SW 1271 (cell line): ENCODE measurements around the gene THADA.

Experiments
- DNase-seq, 2 experiments: peaks; one replicate each; lab custom pipeline; 2025; lab: John Stamatoyannopoulos, UW

The THADA gene

DNA sequence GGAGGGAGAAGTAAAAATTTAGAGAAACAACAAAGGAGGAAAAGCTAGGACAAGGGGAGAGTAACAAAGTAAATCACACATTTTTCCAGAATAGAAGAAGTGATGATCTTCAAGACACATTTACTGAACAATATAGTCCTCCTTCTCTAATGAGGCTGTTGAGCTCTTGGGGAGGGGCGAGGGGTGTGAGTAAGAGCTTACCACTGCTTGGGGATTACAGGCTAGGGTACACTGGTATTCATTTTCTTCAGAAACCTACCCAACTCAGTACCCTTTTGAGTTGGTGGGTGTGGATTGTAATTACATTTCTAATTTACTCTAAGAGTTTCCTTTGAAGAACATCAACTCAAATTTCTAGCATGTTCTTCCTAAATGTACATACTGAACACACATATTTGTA is 211.7 kb downstream of the THADA start:
- no peak for DNase-seq

DNA sequence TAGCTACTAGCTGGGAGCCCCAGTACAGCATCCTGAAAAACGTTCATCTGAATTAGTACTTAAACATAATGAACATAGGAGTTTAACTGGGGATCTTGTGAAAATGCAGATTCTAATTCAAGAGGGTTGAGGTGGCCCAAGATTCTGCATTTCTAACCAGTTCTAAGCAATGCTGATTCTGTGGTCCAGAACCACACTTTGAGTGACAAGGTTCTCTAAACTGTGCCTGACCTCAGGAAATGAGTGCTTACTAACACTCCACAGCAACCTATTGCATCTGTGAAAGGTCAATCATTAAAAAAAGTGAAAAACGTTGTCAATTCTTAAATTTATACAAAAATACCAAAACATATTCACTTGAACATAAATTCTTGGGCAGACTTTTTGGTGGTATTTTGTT is 212.3 kb downstream of the THADA start:
- DNase-seq = no peak

- DNase-seq = no peak
These were observed 216.3 kb downstream of the THADA start for GRCh38 chr2:43379494-43379893.

GRCh38 chr2:43377327-43377726 is 218.5 kb downstream of the THADA start:
- DNase-seq = no peak

GRCh38 chr2:43376523-43377198 is 219.2 kb downstream of the THADA start:
- no peak for DNase-seq

DNA sequence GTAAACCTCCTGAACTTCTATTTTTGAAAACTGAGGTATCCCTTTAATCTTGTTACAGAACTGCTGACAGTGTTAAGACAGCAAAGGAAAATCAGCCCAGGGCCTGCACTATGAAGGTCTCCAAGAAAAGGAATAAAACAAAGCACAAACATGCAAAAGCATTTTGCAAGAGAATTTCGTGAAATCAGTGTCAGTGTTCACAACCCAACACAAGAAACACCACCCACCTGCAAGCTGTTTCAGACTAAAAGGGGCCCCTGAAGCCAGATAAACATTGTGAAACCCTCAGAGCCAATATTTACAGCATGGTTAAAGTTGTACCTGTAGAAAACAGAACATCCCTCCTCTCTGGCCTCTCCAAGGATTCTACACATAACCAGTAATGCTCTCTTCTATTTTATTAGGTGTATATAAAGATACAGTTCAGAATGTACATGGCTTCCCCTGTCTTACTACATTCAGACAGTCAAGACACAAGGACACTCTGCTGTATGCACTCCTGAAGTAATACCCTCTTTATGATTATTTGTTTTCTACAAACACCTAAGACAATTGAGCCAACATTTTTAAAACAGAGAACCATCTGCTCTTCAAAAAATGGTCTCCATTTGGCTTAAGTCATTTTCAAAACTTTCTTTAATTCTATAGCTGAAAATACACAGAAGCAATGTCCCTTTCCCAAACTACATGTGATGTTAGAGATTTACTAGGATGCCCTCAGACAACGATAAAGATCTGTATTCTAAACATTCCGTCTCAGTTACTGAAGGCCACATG is 219.9 kb downstream of the THADA start:
- no peak for DNase-seq

GRCh38 chr2:43372416-43373081 is 223.3 kb downstream of the THADA start:
- no peak for DNase-seq

DNA sequence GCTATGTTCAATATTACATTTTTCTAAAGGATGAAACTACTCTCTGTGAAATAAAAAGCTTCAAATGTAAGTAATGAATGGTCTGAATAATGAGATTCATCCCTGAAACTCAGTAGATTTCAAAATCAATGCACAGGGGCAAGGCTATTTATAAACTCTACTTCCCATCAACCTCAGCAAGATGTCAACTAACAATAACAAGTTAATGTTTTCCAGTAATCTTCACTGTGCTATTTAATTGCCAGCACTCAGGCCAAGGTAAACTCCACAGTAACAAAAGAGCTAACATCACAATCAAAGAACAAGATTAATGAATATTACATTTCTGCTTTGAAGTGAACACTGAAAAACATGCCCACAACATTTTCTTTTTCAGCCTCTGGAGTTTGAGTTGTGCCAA is 225.1 kb downstream of the THADA start:
- no peak for DNase-seq

DNA sequence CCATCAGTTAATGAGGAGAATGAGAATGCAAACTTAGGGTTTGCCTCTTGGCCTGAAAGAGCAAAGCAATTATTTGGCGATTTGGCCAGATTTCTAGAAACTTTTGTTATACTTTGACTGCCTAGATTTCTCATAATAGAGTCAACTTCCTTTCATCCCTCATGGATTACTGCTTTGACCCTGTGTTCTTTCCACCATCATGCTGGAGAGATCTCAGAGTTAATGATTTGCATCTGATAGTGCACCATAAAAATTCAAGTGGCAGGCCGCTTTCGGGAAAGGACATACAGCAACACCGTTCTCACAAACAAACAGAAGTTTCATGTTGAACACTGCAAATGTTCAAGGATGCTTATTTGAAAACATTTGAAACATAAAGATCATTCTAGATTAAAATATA is 225.7 kb downstream of the THADA start:
- no peak for DNase-seq

DNA sequence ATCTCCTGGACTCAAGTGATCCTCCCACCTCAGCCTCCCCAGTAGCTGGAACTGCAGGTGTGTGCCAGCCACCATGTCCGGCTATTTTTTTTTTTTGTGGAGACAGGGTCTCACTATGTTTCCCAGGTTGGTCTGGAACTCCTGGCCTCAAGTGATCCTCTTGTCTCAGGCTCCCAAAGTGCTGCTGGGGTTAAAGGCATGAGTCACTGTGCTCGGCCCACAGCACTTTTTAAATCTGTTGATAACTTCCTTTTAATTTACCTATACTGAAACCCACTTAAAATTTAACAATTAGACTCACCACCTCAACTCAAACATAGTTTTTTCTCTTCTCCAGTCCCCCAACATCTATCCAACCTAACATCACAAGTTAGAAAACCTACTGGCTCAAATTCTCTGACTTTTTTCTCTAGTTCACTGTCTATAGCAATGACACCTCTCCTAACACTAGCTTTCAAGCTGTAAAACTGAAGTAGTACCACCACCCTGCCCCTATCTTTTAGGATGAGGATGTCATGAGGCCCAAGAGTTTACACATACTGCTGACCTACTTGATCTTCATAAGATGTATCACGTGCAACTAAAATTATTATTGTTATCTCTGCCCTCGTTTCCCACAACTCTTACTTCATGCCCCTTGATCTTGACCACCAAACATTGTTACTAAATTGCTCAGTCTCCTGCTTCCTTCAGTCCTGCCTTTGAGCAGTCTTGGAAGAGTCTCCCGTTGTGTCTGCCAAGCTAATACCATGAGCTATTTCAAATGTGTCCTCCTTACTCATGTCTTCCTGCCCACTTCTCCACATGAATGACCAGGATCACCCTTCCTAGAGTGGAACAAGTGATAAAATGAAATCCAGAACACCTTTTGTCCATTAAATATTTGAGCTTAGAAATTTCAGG is 227.1 kb downstream of the THADA start:
- DNase-seq = no peak

DNA sequence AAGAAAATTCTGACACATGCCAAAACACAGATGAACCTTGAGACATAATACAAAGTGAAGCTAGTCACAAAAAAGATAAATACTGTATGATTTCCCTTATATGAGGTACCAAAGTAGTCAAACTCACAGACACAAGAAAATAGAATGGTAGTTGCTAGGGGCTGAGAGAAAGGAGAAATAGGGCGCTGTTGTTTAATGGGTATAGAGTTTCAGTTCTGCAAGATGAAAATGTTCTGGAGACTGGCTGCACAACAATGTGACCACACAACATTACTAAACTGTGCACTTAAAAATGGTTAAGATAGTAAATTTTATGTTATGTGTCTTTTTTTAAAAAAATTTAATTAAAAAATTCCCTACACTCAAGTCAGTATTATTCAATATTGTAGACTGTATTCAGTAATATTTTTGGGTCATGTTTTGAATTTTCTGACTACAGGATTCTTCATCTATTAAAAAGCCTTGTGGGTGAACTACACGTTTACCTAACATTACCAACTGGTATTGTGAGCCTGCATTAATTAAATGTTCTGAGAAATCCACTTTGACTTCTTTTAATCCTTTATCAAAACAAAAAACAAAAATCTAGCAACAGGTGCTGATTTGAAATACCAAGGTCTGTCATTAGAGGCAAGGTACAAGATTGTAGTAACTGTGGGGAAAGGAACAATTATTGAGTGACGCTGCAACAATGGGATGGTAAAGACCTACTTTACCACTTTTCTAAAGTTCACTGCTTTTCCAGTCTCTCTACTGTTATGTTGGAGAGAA is 228.6 kb downstream of the THADA start:
- no peak for DNase-seq

- no peak for DNase-seq
These were observed 232.7 kb downstream of the THADA start for GRCh38 chr2:43363120-43363519.

DNA sequence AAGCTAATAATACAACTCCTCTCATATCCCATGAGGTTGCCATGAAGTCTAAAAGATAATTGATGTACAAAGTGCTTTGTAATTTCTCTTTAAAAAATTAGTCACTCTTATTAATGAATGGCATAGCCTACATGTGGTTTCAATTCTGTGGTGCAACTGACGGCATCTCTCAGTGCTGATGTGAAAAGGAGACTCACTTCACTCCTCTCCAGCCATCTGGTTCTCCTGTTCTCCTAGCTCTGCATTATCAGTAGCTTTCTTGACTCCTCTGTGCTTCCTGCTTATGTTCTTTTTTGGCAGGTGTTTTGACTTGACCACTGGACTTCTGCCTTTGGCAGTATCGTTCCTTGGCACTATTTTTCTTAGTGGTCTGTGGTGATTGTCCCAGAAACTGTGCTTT is 234.6 kb downstream of the THADA start:
- no peak for DNase-seq

GRCh38 chr2:43360137-43360536 is 235.7 kb downstream of the THADA start:
- no peak for DNase-seq

DNA sequence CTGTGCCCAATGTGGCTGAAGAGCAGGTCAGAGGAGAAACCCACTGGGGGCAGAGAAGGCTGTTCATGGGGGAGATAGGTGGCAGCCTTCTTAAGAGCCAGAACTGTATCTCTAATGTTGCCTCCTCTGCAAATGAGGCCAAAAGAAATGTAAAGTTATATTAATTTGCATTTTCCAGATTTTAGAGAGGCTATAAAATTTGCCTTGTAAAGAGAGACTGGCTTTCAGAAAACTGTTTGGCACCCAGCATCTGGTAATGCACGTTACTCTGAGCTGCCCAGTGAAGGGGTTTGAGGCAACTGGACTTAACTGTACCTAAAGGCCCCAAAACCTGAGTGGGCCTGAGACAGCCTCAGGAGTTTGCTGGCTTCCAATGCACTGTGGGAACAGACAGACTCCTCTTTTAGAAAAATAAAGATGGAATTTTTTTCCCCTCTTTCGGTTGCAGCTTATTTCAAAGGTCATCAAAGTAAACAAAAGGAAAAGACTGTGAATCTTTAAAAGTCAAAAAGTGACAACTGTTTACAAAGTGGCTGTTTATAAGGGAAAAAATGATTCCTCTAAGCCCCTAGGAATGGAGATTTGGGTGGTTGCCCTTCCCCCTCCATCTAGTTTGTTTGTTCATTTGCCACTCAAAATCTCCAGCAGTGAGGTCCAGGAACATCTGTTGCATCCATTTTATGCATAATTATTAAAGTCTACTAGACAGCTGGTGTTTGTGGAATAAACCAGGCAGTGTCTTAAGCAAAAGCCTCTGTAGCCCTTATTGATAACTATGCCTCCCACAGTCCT is 237.2 kb downstream of the THADA start:
- no peak for DNase-seq

DNA sequence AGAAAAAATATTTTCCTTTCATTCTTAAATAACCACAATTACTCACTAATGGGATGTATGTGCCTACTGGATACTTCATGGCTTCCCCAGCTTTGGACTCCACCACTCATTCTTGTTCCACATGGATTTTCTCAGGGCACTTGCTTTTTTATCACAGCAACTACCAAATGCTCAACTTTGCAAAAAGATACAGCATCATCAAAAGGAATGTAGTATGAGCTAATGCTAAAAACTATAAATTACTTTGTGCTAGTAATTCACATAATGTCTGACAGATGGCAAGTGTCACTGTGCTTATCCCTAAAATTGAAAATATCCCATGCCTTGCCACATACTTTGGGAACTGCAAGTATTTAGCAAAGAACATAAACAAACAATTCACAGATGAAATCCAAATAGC is 239.1 kb downstream of the THADA start:
- no peak for DNase-seq

- no peak for DNase-seq
These were observed 240.4 kb downstream of the THADA start for GRCh38 chr2:43355399-43355798.

GRCh38 chr2:43349904-43350303 is 245.9 kb downstream of the THADA start:
- DNase-seq = no peak

DNA sequence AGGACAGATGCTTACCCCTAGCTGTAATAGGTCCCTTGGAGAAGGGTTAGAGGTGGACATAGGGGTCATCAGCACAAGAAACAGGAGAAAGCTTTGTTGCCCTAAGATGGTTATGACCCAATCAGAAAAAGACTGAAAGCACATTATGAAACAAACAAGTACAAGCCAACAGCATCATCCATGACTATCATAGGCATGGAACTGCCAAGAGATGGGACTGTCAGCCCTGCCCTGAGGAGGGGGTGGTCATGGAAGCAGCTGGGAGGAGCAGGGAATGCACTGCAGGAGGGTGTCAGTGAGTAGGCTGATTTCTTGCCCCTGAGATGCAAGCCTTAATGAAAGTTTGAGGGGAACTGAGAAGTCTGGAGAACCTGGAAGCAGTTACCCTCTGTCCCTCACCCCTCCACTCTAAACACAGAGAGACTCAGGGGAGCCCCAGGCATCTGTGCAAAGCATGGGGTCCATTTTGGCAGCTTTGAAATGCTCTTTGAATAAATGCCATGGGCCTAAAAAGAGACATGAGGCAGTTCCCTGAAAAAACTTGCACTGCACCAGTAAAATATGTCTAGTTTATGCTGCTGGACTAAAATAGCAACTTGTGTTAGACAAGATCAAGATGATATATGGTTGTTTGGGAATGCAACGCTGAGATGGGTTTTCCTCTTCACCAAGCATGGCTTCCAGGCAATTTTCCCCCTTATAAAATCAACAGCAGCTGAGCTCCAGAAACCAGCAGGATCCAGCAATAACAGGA is 246.8 kb downstream of the THADA start:
- DNase-seq = no peak

GRCh38 chr2:43347746-43348145 is 248.1 kb downstream of the THADA start:
- no peak for DNase-seq
